ENCODE measurements around the gene SLC8A2.

Gene SLC8A2

DNA sequence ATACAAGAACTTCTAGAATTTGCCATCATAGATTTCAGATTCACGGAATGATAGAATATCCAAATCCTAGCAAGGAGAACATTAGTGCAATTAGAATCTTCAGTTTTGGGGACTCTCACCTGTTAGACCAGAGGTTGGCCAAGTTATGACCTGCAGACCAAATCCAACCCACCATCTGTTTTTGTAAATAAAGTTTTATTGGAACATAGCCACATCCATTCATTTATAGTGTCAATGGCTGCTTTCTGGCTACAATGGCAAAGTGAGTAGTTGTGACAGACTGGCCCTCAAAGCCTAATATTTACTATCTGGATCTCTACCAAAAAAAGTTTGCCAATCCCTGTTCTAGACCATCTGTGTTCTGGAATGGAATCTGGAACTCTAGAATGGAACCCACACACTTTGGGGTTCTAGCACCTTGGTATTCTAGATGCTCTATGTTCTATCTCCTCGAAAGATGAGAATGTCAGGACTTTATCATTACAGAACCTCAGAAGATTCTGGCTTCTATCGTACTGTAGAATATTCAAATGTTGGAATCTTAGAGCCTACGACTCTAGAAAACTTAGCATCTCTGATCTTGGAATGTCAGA lies 9.9 kb upstream of the SLC8A2 start:
- TF ChIP-seq CTCF (IDR thresholded peaks at IDR 0.05; ENCODE audit: borderline replicate concordance, control extremely low read depth, extremely low read depth, insufficient read depth, missing control alignments) = no peak
- no peak for DNase-seq (ENCODE audit: low spot score)
- in situ Hi-C loops (cut with MboI; ENCODE audit: low sequenced_read_pairs, unreplicated experiment) = no loop called here

GRCh38 chr19:47480658-47481057 lies 9.0 kb upstream of the SLC8A2 start:
- in situ Hi-C loops (cut with MboI; ENCODE audit: low sequenced_read_pairs, unreplicated experiment) = no loop called here
- no peak for DNase-seq (ENCODE audit: low spot score)
- TF ChIP-seq CTCF (IDR thresholded peaks at IDR 0.05; ENCODE audit: borderline replicate concordance, control extremely low read depth, extremely low read depth, insufficient read depth, missing control alignments) = no peak

DNA sequence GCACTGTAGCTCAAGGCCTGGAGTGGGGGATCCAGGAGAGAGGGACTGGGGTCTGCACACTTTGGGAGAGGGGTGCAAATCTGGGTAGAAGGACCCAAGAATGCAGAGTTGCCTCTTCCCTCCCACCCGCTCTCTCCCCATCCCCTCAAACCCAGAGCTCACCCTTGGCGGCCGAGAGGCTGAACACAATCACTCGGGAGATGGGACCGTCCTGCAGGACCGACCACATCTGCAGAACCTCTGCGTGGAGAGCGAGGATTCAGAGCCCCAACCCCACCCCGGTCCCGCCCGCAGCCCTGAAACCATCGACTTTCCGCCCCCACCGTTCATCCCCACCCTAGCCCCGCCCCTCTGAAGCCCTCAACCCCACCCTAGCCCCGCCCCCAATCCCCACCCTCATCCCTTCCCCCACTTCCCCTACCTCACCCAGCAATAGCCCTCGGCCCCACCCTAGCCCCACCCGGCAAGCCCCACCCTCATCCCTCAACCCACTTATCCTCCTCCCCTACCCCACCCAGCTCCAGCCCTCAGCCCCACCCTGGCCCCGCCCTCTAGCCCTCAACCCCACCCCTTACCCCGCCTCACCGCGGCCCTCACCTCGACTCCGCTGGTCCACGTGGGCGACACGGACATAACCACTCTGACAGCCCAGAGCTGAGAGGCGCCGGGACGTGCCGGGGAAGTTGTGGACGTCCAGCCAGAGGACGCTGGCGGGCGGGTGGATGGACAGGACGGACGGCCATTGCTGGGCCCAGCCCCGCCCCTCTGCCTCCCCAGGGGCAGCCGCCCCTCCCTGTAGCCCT lies 8.2 kb upstream of the SLC8A2 start:
- in situ Hi-C loops (cut with MboI; ENCODE audit: low sequenced_read_pairs, unreplicated experiment) = no loop called here

DNA sequence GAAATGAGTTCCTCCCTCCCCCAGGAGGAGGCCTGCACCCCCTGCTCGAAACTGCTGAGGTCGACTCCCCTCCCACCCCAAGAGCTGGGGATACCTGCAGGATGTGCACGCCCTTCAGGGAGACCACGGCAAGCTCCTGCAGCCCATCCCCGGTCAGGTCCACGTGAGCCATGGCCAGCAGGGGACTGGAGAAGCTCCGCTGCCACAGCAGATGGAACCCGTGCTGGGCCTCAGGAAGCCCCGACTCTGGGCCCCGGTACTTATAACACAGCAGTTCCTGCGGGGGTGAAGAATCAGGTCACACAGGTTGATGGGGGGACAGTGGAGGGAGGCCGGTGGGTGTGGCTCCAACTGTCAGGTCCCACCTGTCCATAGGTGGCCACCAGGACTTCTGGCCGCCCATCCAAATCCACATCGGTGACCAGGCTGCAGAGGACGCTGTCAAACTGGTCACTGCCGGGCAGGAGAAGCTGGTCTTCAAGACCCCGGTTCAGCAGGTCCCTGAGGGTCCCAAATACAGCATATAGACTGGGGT lies 4.8 kb upstream of the SLC8A2 start:
- no peak for DNase-seq (ENCODE audit: low spot score)
- no peak for TF ChIP-seq CTCF (IDR thresholded peaks at IDR 0.05; ENCODE audit: borderline replicate concordance, control extremely low read depth, extremely low read depth, insufficient read depth, missing control alignments)
- in situ Hi-C loops (cut with MboI; ENCODE audit: low sequenced_read_pairs, unreplicated experiment) = no loop called here

More for the DNA sequence above, 8.2 kb upstream of the SLC8A2 start:
- no peak for TF ChIP-seq CTCF (IDR thresholded peaks at IDR 0.05; ENCODE audit: borderline replicate concordance, control extremely low read depth, extremely low read depth, insufficient read depth, missing control alignments)
- DNase-seq (ENCODE audit: low spot score) = no peak

DNA sequence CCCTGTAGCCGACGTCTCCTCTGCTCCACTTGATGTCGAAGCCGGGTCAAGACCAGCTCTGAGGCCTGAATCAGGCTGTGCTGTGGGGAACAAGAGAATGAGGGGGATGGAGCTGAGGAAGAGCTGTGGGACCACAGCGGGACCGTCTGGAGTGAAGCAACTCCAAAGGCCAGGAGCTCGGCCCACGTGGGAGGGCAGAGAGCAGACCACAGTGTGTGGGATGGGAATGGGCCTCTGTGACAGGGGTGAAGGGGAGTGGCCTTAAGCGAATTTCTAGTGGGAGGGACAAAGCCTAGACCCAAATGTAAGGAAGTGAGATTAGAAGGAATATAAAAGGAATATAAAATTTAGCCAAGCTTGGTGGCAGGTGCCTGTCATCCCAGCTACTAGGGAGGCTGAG lies 3.8 kb upstream of the SLC8A2 start:
- in situ Hi-C loops (cut with MboI; ENCODE audit: low sequenced_read_pairs, unreplicated experiment) = no loop called here
- no peak for DNase-seq (ENCODE audit: low spot score)
- TF ChIP-seq CTCF (IDR thresholded peaks at IDR 0.05; ENCODE audit: borderline replicate concordance, control extremely low read depth, extremely low read depth, insufficient read depth, missing control alignments) = no peak

- TF ChIP-seq CTCF (IDR thresholded peaks at IDR 0.05; ENCODE audit: borderline replicate concordance, control extremely low read depth, extremely low read depth, insufficient read depth, missing control alignments) = no peak
- in situ Hi-C loops (cut with MboI; ENCODE audit: low sequenced_read_pairs, unreplicated experiment) = no loop called here
- no peak for DNase-seq (ENCODE audit: low spot score)
These were observed 1.6 kb upstream of the SLC8A2 start for GRCh38 chr19:47473336-47473735.
